ENCODE results near the gene KAZN. TPM values are rescaled to one million over a fixed set of nuclear protein-coding genes. Genes with fewer than 3 reads are reported as not detected.

KAZN gene
- total and polyA plus RNA-seq, 2 of the 8 experiments (the other 6 are each of a cell fraction or from before 2014, with no cell fraction given) = 3.7 to 11.8 TPM

GRCh38 chr1:15029786-15030185, 431.3 kb downstream of the KAZN start:
- no peak overlapping the region for H4K8ac ChIP-seq (ENCODE audit: extremely low read depth, insufficient read depth, low read length)
- H3K9me3 ChIP-seq (ENCODE audit: insufficient read depth in 2 of 2, low read depth in 1 of 2, low read length in 1 of 2) = no peaks in the 10 kb centered on the region
- H4K91ac ChIP-seq (replicated peaks; ENCODE audit: insufficient read length, low read length) = no peak overlapping the region
- no peak overlapping the region for H4K5ac ChIP-seq (ENCODE audit: insufficient read length, low read depth, low read length)
- H3K9ac ChIP-seq (replicated peaks in 1 of 4; ENCODE audit: extremely low read depth in 1 of 4, low read depth in 3 of 4, low read length in 3 of 4) = no peak overlapping the region
- no peaks in the 10 kb centered on the region for H3K79me1 ChIP-seq (ENCODE audit: low read depth, low read length)
- ChIA-PET CTCF (ENCODE audit: partially characterized antibody) (interaction anchor here (0.9 to 5.0 kb wide), 13 partner anchors 13 to 595 kb away, joined by 3 to 45 read pairs (median 3); no protein-coding TSS in a partner anchor), POLR2A (ENCODE audit: partially characterized antibody) (no interaction called here)
- H2BK5ac ChIP-seq (ENCODE audit: low read depth, low read length) = no peak overlapping the region
- DNase-seq (ENCODE audit: low read depth in 1 of 2, low spot score in 2 of 2) (no peak), FAIRE-seq (no peak)
- no peak overlapping the region for H3K14ac ChIP-seq (ENCODE audit: insufficient read length)
- H2BK15ac ChIP-seq (ENCODE audit: low read length) = no peak overlapping the region
- no peak overlapping the region for H2BK12ac ChIP-seq (ENCODE audit: low read depth, low read length)
- 73% methylated on average over 8 of the region's 8 CpGs; no CpG with 5 or more reads in 1 of the 2 experiments for WGBS, 2 experiments (ENCODE audit: extremely low coverage in 1 of 2, insufficient coverage in 1 of 2, insufficient read length in 1 of 2, insufficient replicate concordance in 2 of 2, low coverage in 1 of 2, low lambda C conversion rate in 2 of 2, missing lambda C conversion rate in 1 of 2)
- no peaks in the 10 kb centered on the region for H3K23me2 ChIP-seq (ENCODE audit: low read depth, low read length)
- no peaks in the 10 kb centered on the region for H3K27me3 ChIP-seq (replicated peaks in 1 of 4; ENCODE audit: control insufficient read depth in 3 of 4, extremely low read depth in 1 of 4, insufficient read depth in 3 of 4, low read length in 3 of 4)
- no peak overlapping the region; the same call in 1 of the 2 replicates for H2AK5ac ChIP-seq (ENCODE audit: low read depth, low read length)
- H3K23ac ChIP-seq (ENCODE audit: insufficient read length) = no peak overlapping the region
- H3K18ac ChIP-seq (ENCODE audit: extremely low read depth, low read length) = no peak overlapping the region
- H3K4me2 ChIP-seq (ENCODE audit: insufficient read depth in 1 of 2, low read depth in 2 of 2, low read length in 2 of 2) = no peak overlapping the region
- no peak overlapping the region for H3K4ac ChIP-seq (replicated peaks; ENCODE audit: insufficient read length, low read depth, low read length)
- no peak overlapping the region for H3K27ac ChIP-seq (ENCODE audit: low read depth, low read length)
- no peaks in the 10 kb centered on the region for H4K20me1 ChIP-seq (replicated peaks in 1 of 2; ENCODE audit: control insufficient read depth in 1 of 2, insufficient read depth in 2 of 2, low read length in 2 of 2)
- H3K79me2 ChIP-seq (ENCODE audit: control insufficient read depth in 1 of 2, insufficient read depth in 2 of 2, low read length in 2 of 2) = no peaks in the 10 kb centered on the region
- H3K56ac ChIP-seq (replicated peaks; ENCODE audit: insufficient read length, low read depth, low read length) = no peak overlapping the region
- H2BK20ac ChIP-seq (ENCODE audit: low read length) = no peak overlapping the region
- H3K4me3 ChIP-seq (ENCODE audit: extremely low read depth in 1 of 4, insufficient read depth in 2 of 4, low read depth in 3 of 4, low read length in 4 of 4) = no peak overlapping the region
- no peak overlapping the region for H2BK120ac ChIP-seq (replicated peaks; ENCODE audit: low read depth, low read length)
- H3K36me3 ChIP-seq (ENCODE audit: control insufficient read depth in 2 of 4, insufficient read depth in 4 of 4, low read length in 3 of 4) = no peaks in the 10 kb centered on the region
- H3K4me1 ChIP-seq (replicated peaks in 1 of 4; ENCODE audit: control insufficient read depth in 3 of 4, insufficient read depth in 4 of 4, low read length in 3 of 4) = peaks cover 0 to 17% (median 12%) of the 10 kb centered on the region in 4 experiments; a peak in 6 of 7 replicates
- no peak overlapping the region for H2AFZ ChIP-seq (ENCODE audit: low read length)
- TF ChIP-seq TAF1 (IDR thresholded peaks at IDR 0.05; ENCODE audit: low read depth, low read length) = no peak
- TF ChIP-seq SIN3A (conservative IDR thresholded peaks at IDR 0.05 in 1 of 2, IDR thresholded peaks at IDR 0.05 in 1 of 2; ENCODE audit: low read depth in 1 of 2, low read length in 2 of 2) = no peak
- TF ChIP-seq CTCF (IDR thresholded peaks at IDR 0.05; ENCODE audit: control extremely low read depth in 1 of 3, insufficient read depth in 1 of 3, low read depth in 1 of 3, low read length in 3 of 3) = no peak
- no peak for TF ChIP-seq NRF1 (IDR thresholded peaks at IDR 0.05; ENCODE audit: low read depth, low read length)
- TF ChIP-seq ATF2 (IDR thresholded peaks at IDR 0.05; ENCODE audit: low read length) = no peak
- TF ChIP-seq GTF2F1 (IDR thresholded peaks at IDR 0.05; ENCODE audit: borderline replicate concordance, low read depth, low read length) = no peak
- no peak for TF ChIP-seq SRF (IDR thresholded peaks at IDR 0.05; ENCODE audit: low read depth, low read length)
- no peak for TF ChIP-seq PHF8 (conservative IDR thresholded peaks at IDR 0.05; ENCODE audit: low read depth, low read length)
- TF ChIP-seq BACH1 (IDR thresholded peaks at IDR 0.05; ENCODE audit: low read length) = no peak
- no peak for TF ChIP-seq TAF7 (optimal IDR thresholded peaks at IDR 0.05; ENCODE audit: borderline replicate concordance, low read depth, low read length)
